HS-27A (cell line): ENCODE measurements around the gene TPBGL.

ENCODE experiments used
- DNase-seq: peaks from one replicate; pipeline ENCODE4 v3.0.0-alpha.2; 2012; ENCODE audit warnings: low read depth, missing footprints

TPBGL gene

DNA sequence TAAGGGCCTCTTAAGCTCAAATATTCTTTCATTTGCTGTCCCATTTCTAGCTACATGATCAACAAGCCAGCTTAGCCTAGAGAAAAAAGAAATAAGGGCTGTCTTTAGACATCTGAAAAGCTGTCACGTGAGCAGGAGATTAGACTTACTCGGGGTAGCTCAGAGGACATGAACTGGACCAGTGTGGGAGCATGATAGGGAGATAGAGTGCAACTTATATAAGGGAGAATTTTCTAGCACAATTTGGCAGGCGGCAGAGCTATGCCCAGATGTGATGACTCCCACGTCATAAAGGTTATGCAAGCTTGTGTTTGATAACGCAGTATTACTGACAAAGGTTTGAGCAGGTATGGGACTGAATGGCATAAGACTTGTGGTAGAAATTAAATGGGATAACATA lies 28.2 kb upstream of the TPBGL start:
- no peak for DNase-seq

DNA sequence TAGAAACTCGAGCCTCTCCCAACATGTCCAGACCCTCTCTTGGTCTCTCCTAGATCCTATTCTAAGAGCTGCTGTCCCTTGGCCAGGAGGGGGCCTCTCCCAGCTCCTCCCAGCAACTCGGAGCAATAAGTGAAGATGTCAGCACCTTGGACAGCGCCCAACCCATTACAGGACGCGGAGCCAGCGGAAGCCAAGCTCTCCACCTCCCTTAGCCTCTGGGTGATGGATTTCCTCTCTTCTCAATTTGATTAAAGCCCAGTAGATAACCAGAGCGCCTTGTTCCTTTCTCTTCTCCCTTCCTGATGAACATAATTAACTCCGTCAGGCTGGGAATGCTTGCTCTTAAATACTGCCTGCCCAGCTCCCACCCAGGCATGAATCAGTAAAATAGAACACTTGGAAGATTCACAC lies 26.2 kb upstream of the TPBGL start:
- peak; percentile 30 for DNase-seq

- DNase-seq: no peak
These were observed 25.7 kb upstream of the TPBGL start for GRCh38 chr11:75214843-75215242.

DNA sequence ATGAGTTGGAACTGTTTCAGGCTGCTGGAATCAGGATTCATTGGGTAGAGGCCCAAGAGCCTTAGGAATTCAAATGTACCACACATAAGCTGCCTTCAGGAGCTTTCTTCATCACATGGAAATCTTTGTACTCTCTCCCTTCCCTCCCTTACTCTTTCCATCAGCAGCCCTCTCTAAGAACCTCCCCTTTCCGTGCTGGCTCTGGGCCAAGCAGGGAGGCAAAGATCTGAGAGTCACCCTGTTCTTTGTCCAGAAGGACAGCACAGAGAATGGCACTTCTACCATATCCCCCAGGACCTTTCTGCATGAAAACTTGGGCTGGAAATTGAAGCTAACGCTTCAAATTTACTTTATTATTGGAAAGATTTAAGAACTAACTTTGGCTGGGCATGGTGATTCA lies 20.7 kb upstream of the TPBGL start:
- no peak for DNase-seq

DNA sequence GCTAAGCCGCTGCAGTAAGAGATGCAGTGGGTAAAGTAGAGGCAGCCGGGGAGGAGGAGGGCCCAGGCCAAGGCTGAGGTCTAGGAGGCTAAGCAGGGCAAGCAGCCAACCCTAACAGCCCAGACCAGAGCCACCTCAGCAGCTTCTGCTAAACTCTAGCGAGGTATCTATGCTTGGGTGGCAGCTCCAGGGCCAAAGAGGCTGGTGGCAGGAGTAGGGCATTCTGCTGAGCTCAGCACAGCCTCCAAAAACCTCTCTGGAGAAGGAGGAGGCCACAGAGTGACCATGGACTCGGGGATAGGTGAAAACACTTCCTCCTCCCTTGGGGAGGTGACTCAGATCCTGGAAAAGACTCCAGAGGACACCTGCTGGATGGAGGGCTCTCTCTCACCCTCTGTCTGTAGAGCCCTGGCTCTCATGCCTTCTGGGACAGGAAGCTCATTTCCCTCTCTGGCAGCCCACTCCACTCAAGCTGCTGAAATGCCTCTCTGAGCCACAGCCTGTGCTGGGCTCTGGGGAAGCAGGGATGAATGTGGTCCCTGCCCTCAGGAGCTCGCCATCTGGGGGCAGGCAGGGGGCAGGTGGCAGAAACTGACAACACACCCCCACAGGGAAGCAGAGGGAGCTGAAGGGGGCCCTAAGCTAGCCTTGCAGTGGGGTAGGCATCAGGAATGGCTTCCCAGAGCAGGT lies 16.5 kb upstream of the TPBGL start:
- no peak for DNase-seq

- no peak for DNase-seq
These were observed 14.8 kb upstream of the TPBGL start for GRCh38 chr11:75225794-75226193.

DNA sequence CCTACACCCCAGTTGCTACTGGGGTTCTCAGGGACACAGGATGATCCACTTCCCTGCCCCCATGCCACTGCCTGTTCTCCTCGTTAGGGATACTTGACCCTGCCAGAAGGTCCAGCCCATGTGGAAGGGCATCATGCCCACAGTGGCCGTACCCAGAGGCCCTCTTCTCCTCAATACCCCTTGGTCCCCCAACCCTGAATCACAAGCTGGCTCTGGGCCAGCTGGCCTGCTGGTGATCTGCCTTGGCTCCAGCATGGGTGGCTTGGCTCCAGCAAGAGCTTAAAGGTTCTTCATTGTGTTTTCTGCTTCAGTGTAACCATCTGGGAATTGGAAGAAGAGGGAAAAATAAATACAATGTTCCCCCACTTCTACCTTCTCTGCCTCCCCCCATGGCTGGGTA lies 11.1 kb upstream of the TPBGL start:
- DNase-seq: no peak

- no peak for DNase-seq
These were observed 10.0 kb upstream of the TPBGL start for GRCh38 chr11:75230621-75231020.

- peak; percentile 45 for DNase-seq
These were observed 6.8 kb upstream of the TPBGL start for GRCh38 chr11:75233754-75234172.

DNA sequence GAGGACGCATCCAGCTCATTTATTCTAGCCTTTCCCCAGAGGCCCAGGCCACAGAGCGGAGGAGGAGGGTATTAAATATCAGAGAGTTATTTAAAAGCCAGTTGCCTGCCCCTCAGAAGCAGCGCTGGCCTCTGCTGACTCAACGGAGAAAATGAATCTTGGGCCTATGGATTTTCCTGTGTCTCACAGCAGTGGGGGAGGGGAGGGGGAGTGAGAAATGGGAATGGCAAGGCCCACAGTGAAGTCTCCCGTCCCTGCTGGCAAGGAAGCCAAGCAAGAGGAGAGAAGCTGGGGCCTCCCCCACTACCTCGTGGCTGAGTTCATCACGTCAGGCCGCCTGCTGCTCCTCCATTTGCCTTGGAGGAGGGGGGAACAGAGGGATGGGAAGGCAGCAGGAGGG lies 4.5 kb upstream of the TPBGL start:
- no peak for DNase-seq

GRCh38 chr11:75237050-75237449 lies 3.5 kb upstream of the TPBGL start:
- DNase-seq: no peak

- DNase-seq: no peak
These were observed 1.8 kb upstream of the TPBGL start for GRCh38 chr11:75238595-75239440.

- DNase-seq: no peak
These were observed 863 bp upstream of the TPBGL start for GRCh38 chr11:75239531-75240290.

DNA sequence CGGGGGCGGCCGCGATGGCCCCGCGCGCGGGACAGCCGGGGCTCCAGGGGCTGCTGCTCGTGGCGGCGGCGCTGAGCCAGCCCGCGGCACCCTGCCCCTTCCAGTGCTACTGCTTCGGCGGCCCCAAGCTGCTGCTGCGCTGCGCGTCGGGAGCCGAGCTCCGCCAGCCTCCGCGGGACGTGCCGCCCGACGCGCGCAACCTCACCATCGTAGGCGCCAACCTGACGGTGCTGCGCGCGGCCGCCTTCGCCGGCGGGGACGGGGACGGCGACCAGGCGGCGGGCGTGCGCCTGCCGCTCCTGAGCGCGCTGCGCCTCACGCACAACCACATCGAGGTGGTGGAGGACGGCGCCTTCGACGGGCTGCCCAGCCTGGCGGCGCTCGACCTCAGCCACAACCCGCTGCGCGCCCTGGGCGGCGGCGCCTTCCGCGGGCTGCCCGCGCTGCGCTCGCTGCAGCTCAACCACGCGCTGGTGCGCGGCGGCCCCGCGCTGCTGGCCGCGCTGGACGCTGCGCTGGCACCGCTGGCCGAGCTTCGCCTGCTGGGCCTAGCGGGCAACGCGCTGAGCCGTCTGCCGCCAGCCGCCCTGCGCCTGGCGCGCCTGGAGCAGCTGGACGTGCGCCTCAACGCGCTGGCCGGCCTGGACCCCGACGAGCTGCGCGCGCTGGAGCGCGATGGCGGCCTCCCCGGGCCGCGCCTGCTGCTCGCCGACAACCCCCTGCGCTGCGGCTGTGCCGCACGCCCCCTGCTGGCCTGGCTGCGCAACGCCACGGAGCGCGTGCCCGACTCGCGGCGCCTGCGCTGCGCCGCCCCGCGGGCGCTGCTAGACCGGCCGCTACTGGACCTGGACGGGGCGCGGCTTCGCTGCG lies 697 bp downstream of the TPBGL start:
- DNase-seq: no peak

DNA sequence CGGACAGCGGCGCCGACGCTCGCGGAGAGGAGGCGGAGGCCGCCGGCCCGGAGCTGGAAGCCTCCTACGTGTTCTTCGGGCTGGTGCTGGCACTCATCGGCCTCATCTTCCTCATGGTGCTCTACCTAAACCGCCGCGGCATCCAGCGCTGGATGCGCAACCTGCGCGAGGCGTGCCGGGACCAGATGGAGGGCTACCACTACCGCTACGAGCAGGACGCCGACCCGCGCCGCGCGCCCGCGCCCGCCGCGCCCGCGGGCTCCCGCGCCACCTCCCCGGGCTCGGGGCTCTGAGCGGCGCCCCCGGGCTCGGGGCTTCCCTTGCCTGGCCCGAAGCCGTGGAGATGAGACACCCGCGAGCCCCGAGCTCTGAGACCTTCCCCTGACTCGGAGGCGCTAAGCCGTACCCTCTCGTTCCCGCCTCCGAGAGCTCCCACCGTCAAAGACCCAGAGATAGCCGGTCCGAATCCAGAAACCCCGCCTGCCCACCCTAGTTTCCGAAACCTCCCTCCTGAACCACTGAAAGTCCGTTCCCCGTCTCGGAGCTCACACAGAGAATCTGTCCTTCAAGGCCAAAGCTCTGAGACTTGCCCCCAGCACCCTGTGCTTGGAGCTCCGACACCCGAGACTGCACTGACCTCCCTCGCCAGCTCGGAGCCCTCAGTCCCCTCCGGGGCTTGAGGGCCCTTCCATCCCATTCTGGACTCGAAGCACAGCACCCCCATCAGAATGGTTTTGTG lies 1.5 kb downstream of the TPBGL start:
- DNase-seq: no peak

- no peak for DNase-seq
These were observed 2.4 kb downstream of the TPBGL start for GRCh38 chr11:75242722-75243600.

GRCh38 chr11:75244052-75244814 lies 3.7 kb downstream of the TPBGL start:
- DNase-seq: no peak

DNA sequence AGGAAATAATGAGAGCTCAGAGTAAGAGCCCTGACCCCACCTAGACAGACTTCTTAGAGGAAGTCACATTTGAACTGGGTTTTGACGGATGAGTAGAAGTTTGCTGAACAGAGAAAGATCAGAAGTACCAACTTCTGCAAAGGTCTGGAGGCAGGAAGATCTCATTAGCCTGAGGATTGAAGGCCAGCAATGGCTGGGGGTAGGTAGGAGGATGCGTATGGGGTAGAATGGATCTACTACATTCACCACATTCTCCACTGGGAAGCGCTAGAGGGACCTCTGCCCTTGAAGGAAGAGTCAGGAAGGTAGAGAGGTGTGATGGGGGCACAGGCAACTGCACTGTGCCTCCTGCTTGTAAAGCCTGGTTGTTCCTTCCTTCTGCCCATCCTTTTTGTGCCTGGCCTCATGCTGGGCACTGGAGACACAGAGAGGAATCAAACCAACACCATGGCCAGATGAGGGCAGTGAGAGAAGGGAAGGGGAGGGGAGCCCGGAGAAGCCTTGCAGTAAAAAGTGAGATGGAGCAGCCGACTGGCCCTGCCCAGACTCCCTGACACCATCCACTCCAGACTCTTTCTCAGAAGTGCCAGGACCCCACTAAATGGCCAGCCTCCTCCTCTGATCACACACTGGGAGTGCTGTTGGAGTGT lies 4.9 kb downstream of the TPBGL start:
- DNase-seq: no peak
